ES-I3 (cell line): Measurements from ENCODE around the gene NAPB.
"Not testable (repeated sequence)": the region's sequence is repeated elsewhere in the genome, so short reads cannot be mapped to it uniquely, and the experiment has no call there.

Experiments used
- H3K36me3 ChIP-seq: 2 replicates; pipeline ENCODE4 v1.6.1; 2013; ENCODE audit warnings: mild to moderate bottlenecking, low read length, control low read depth, moderate library complexity; ENCODE audit not compliant: insufficient read depth
- H3K4me1 ChIP-seq: 2 replicates; pipeline ENCODE4 v1.6.1; 2013; ENCODE audit warnings: mild to moderate bottlenecking, control low read depth, low read length; ENCODE audit not compliant: insufficient read depth
- H3K9ac ChIP-seq: 2 replicates; pipeline ENCODE4 v1.6.1; 2013; ENCODE audit warnings: low read depth, mild to moderate bottlenecking, low read length, moderate library complexity
- H3K9me3 ChIP-seq: 2 replicates; pipeline ENCODE4 v1.6.1; 2013; ENCODE audit warnings: mild to moderate bottlenecking, low read length, moderate library complexity; ENCODE audit not compliant: control insufficient read depth, insufficient read depth

NAPB gene

GRCh38 chr20:23361119-23361475, 60.2 kb downstream of the NAPB start:
- Histone ChIP-seq H3K36me3 (no peaks in the 10 kb centered on the region), H3K9me3 (no peaks in the 10 kb centered on the region), H3K4me1 (peaks cover 7% of the 10 kb centered on the region), H3K9ac (peak overlapping the region; percentile 92)

GRCh38 chr20:23360531-23360930, 60.8 kb downstream of the NAPB start:
- peaks cover 12% of the 10 kb centered on the region for H3K4me1 ChIP-seq
- H3K9ac ChIP-seq = peak overlapping the region; percentile 92
- H3K9me3 ChIP-seq = no peaks in the 10 kb centered on the region
- H3K36me3 ChIP-seq = no peaks in the 10 kb centered on the region

GRCh38 chr20:23358923-23359593, 62.2 kb downstream of the NAPB start:
- peaks cover 14% of the 10 kb centered on the region for H3K4me1 ChIP-seq
- H3K36me3 ChIP-seq = no peaks in the 10 kb centered on the region
- H3K9ac ChIP-seq = peak overlapping the region; percentile 49; the same call in 1 of the 2 replicates
- H3K9me3 ChIP-seq = no peaks in the 10 kb centered on the region

GRCh38 chr20:23358563-23358906, 62.8 kb downstream of the NAPB start:
- Histone ChIP-seq H3K36me3 (no peaks in the 10 kb centered on the region), H3K9me3 (no peaks in the 10 kb centered on the region), H3K9ac (peak overlapping the region; percentile 49), H3K4me1 (peaks cover 12% of the 10 kb centered on the region)

- peaks cover 10% of the 10 kb centered on the region for H3K4me1 ChIP-seq
Measured at GRCh38 chr20:23357767-23358562, 63.3 kb downstream of the NAPB start.

GRCh38 chr20:23356203-23356602, 65.1 kb downstream of the NAPB start:
- Histone ChIP-seq H3K36me3 (no peaks in the 10 kb centered on the region), H3K9me3 (no peaks in the 10 kb centered on the region), H3K9ac (peak overlapping the region; percentile 39), H3K4me1 (peaks cover 10% of the 10 kb centered on the region)

More at GRCh38 chr20:23357767-23358562, 63.3 kb downstream of the NAPB start:
- Histone ChIP-seq H3K36me3 (no peaks in the 10 kb centered on the region), H3K9ac (peak overlapping the region; percentile 77), H3K9me3 (no peaks in the 10 kb centered on the region)

GRCh38 chr20:23350904-23351838, 70.1 kb downstream of the NAPB start:
- H3K9me3 ChIP-seq = no peaks in the 10 kb centered on the region
- no peaks in the 10 kb centered on the region for H3K36me3 ChIP-seq
- peak overlapping the region; percentile 69 for H3K9ac ChIP-seq
- peaks cover 22% of the 10 kb centered on the region for H3K4me1 ChIP-seq

GRCh38 chr20:23350196-23350903, 70.9 kb downstream of the NAPB start, which contains the start of gene NXT1:
NXT1 (plus strand) TSS chr20:23350791; CDS start chr20:23354042, 3,251 bp downstream.
- H3K9ac ChIP-seq = peak within 1 kb of the TSS; percentile 69
- H3K36me3 ChIP-seq = no peaks in the 10 kb centered on the region
- peaks cover 16% of the 10 kb centered on the region for H3K4me1 ChIP-seq
- no peaks in the 10 kb centered on the region for H3K9me3 ChIP-seq

GRCh38 chr20:23349338-23350195, 71.7 kb downstream of the NAPB start:
- Histone ChIP-seq H3K4me1 (peaks cover 16% of the 10 kb centered on the region), H3K9ac (peak overlapping the region; percentile 69), H3K36me3 (no peaks in the 10 kb centered on the region), H3K9me3 (no peaks in the 10 kb centered on the region)

GRCh38 chr20:23348510-23348909, 72.8 kb downstream of the NAPB start:
- H3K9me3 ChIP-seq, H3K36me3 ChIP-seq, H3K9ac ChIP-seq: not testable (repeated sequence)
- H3K4me1 ChIP-seq = peaks cover 16% of the 10 kb centered on the region

GRCh38 chr20:23347791-23348190, 73.5 kb downstream of the NAPB start:
- Histone ChIP-seq H3K36me3 (no peaks in the 10 kb centered on the region), H3K9me3 (no peaks in the 10 kb centered on the region), H3K4me1 (peaks cover 16% of the 10 kb centered on the region), H3K9ac (no peak overlapping the region)

- H3K9me3 ChIP-seq = no peaks in the 10 kb centered on the region
- peaks cover 16% of the 10 kb centered on the region for H3K4me1 ChIP-seq
- no peak overlapping the region for H3K9ac ChIP-seq
- H3K36me3 ChIP-seq = no peaks in the 10 kb centered on the region
Measured at GRCh38 chr20:23346002-23346401, 75.3 kb downstream of the NAPB start.

GRCh38 chr20:23344336-23344735, 77.0 kb downstream of the NAPB start:
- Histone ChIP-seq H3K9me3 (no peaks in the 10 kb centered on the region), H3K9ac (no peak overlapping the region), H3K36me3 (no peaks in the 10 kb centered on the region), H3K4me1 (peaks cover 15% of the 10 kb centered on the region)
